Loucy (cell line): Measurements from ENCODE around the gene CCDC141.

Experiments
- H2AFZ ChIP-seq: fragments of 200-600 bp; sonication (generic); 2 replicates; pipeline ENCODE4 v1.6.0; 2016; ENCODE audit warnings: antibody characterized with exemption, mild to moderate bottlenecking, low read length, moderate library complexity
- H3F3A ChIP-seq: fragments of 200-600 bp; 2 replicates; pipeline ENCODE4 v1.6.0; 2016; ENCODE audit warnings: antibody characterized with exemption, low read depth, mild to moderate bottlenecking
- H3K27me3 ChIP-seq: fragments of 200-600 bp; sonication (generic); 2 replicates; pipeline ENCODE4 v1.6.1; 2014; ENCODE audit warnings: low read length, mild to moderate bottlenecking; ENCODE audit not compliant: insufficient read depth, poor library complexity, severe bottlenecking
- H3K36me3 ChIP-seq: fragments of 200-600 bp; sonication (generic); 2 replicates; pipeline ENCODE4 v1.6.1; 2016; ENCODE audit warnings: low read length; ENCODE audit not compliant: insufficient read depth
- H3K4me1 ChIP-seq: fragments of 200-600 bp; sonication (generic); 2 replicates; pipeline ENCODE4 v1.5.1; 2014; ENCODE audit warnings: low read length, mild to moderate bottlenecking; ENCODE audit not compliant: insufficient read depth, poor library complexity, severe bottlenecking
- H3K4me2 ChIP-seq: fragments of 200-600 bp; sonication (generic); 2 replicates; pipeline ENCODE4 v1.6.0; 2014; ENCODE audit warnings: antibody characterized with exemption, low read length, low read depth, mild to moderate bottlenecking; ENCODE audit not compliant: poor library complexity, severe bottlenecking
- H3K4me3 ChIP-seq: fragments of 200-600 bp; sonication (generic); 2 replicates; pipeline ENCODE4 v1.5.1; 2014; ENCODE audit warnings: low read length, mild to moderate bottlenecking, mixed read lengths; ENCODE audit not compliant: poor library complexity, severe bottlenecking
- H3K79me2 ChIP-seq: fragments of 200-600 bp; sonication (generic); 2 replicates; pipeline ENCODE4 v1.6.1; 2014; ENCODE audit warnings: low read length; ENCODE audit not compliant: insufficient read depth
- H3K9ac ChIP-seq: fragments of 200-600 bp; sonication (generic); 2 replicates; pipeline ENCODE4 v1.6.0; 2014; ENCODE audit warnings: mild to moderate bottlenecking, low read depth, low read length, moderate library complexity; ENCODE audit not compliant: poor library complexity, severe bottlenecking
- H3K9me2 ChIP-seq: fragments of 200-600 bp; sonication (generic); replicated peaks from 2 replicates; pipeline ENCODE4 v1.6.1; 2016; ENCODE audit warnings: low read depth, low read length, mixed read lengths
- H3K9me3 ChIP-seq: fragments of 200-600 bp; sonication (generic); 2 replicates; pipeline ENCODE4 v1.6.1; 2014; ENCODE audit warnings: mild to moderate bottlenecking, antibody characterized with exemption, low read length, low read depth; ENCODE audit not compliant: insufficient read depth
- H4K20me1 ChIP-seq: fragments of 200-600 bp; sonication (generic); 2 replicates; pipeline ENCODE4 v1.6.0; 2014; ENCODE audit warnings: antibody characterized with exemption, low read length, mild to moderate bottlenecking; ENCODE audit not compliant: insufficient read depth, poor library complexity, severe bottlenecking
- EZH2phosphoT487 ChIP-seq: fragments of 200-600 bp; IDR thresholded peaks from 2 replicates; pipeline ENCODE4 v1.6.1; 2018; ENCODE audit warnings: antibody characterized with exemption, mild to moderate bottlenecking, moderate library complexity, borderline replicate concordance
- TF ChIP-seq, protein P1 (sequence below): fragments of 200-600 bp; sonication (generic); conservative IDR thresholded peaks from 2 replicates; pipeline ENCODE4 v1.5.1; 2014; ENCODE audit warnings: mild to moderate bottlenecking, antibody characterized with exemption, low read length

CCDC141 gene

DNA sequence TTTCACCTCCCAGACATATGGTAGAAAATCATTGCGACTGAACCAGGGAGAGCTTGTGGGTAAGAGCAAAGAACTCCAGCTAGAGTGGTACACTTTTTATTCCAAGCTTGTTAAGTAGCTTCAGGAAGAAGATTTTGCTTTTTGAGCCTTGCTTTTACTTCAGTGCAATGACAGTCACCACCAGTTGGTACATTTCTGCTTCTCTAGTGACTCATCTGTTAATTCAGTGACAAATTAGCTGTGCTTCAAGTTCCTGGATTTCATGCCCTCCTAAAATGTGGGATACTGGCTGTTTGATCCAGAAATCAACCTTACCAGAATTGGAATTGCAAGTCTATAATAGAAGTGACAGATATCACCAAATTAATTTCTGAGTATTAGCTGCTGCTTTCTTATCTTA is 125.1 kb downstream of the CCDC141 start:
- H3K9ac ChIP-seq, result no peak overlapping the region
- no peaks in the 10 kb centered on the region for H3F3A ChIP-seq
- H4K20me1 ChIP-seq, result no peaks in the 10 kb centered on the region
- H3K4me3 ChIP-seq, result no peak overlapping the region
- no peak overlapping the region for H2AFZ ChIP-seq
- H3K9me3 ChIP-seq, result no peaks in the 10 kb centered on the region
- H3K9me2 ChIP-seq, result no peaks in the 10 kb centered on the region
- no peak overlapping the region for H3K4me2 ChIP-seq
- no peak for TF ChIP-seq EZH2phosphoT487
- TF ChIP-seq, protein P1, sequence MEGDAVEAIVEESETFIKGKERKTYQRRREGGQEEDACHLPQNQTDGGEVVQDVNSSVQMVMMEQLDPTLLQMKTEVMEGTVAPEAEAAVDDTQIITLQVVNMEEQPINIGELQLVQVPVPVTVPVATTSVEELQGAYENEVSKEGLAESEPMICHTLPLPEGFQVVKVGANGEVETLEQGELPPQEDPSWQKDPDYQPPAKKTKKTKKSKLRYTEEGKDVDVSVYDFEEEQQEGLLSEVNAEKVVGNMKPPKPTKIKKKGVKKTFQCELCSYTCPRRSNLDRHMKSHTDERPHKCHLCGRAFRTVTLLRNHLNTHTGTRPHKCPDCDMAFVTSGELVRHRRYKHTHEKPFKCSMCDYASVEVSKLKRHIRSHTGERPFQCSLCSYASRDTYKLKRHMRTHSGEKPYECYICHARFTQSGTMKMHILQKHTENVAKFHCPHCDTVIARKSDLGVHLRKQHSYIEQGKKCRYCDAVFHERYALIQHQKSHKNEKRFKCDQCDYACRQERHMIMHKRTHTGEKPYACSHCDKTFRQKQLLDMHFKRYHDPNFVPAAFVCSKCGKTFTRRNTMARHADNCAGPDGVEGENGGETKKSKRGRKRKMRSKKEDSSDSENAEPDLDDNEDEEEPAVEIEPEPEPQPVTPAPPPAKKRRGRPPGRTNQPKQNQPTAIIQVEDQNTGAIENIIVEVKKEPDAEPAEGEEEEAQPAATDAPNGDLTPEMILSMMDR, result no peak
- H3K36me3 ChIP-seq, result no peaks in the 10 kb centered on the region
- H3K4me1 ChIP-seq, result peaks cover 24% of the 10 kb centered on the region
- H3K79me2 ChIP-seq, result no peaks in the 10 kb centered on the region
- H3K27me3 ChIP-seq, result no peaks in the 10 kb centered on the region

DNA sequence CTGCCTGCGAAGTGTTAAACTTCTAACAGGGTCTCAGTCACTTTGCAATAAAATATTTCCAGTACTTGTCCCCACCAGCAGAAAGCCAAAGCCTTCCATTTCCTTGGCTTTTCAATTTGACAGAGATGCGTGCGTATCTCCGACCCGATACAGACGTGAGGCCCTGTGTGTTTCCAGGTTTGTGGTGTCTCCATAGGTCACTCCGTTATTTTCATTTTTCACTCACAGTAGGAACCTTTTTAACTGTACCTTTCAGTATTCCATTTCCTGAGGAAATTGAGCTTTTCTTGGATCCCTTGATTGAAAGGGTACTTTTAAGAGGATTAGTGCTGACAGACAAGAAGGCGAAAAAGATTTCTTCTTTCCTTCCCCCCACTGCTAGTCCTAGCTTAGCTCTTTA is 126.4 kb downstream of the CCDC141 start:
- no peaks in the 10 kb centered on the region for H3K27me3 ChIP-seq
- H3K4me1 ChIP-seq, result peaks cover 35% of the 10 kb centered on the region
- TF ChIP-seq EZH2phosphoT487, result no peak
- TF ChIP-seq, protein P1, result no peak

DNA sequence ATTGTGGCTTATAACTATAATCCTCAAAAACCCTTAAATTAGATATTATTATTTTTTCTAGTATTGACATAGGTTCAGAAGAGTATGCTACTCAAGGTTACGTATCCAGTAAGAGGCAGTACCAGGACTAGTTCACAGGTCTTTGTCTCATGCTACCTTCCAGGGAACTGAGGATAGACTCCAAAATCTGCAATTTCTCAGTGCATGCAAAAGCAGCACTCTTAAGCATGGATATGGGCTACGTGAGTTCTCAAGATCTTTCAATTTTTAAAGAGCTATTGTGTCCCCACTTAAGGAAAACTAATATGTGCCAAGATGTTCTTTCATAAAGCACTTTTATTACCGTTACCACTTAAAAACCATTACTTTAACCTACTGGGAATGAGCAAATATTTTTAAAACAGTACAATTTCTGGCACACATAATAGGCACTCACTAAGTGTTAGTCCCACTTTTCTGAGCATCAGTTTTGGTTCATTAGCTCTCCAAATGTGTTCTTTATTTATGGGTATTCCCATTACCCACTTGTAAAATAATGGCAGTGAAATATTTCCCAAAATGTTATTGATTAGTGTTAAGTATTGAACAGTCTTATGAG is 128.9 kb downstream of the CCDC141 start:
- Histone ChIP-seq H3K36me3 (no peaks in the 10 kb centered on the region), H3K9me2 (no peaks in the 10 kb centered on the region), H3K27me3 (no peaks in the 10 kb centered on the region), H3K79me2 (no peaks in the 10 kb centered on the region), H3K4me3 (no peak overlapping the region), H3K9me3 (no peaks in the 10 kb centered on the region), H2AFZ (no peak overlapping the region), H3K4me2 (no peak overlapping the region), H4K20me1 (no peaks in the 10 kb centered on the region), H3K4me1 (peaks cover 40% of the 10 kb centered on the region), H3F3A (no peaks in the 10 kb centered on the region), H3K9ac (no peak overlapping the region)
- no peak for TF ChIP-seq EZH2phosphoT487
- TF ChIP-seq, protein P1, result no peak

More for the DNA sequence above, 126.4 kb downstream of the CCDC141 start:
- no peaks in the 10 kb centered on the region for H3K79me2 ChIP-seq
- no peaks in the 10 kb centered on the region for H3K9me3 ChIP-seq
- no peaks in the 10 kb centered on the region for H4K20me1 ChIP-seq
- no peak overlapping the region for H3K9ac ChIP-seq
- H3K9me2 ChIP-seq, result no peaks in the 10 kb centered on the region
- H2AFZ ChIP-seq, result no peak overlapping the region
- no peaks in the 10 kb centered on the region for H3K36me3 ChIP-seq
- no peaks in the 10 kb centered on the region for H3F3A ChIP-seq
- no peak overlapping the region for H3K4me3 ChIP-seq
- H3K4me2 ChIP-seq, result no peak overlapping the region
